CD4-positive, alpha-beta T cell treated with Interleukin-10 for 1 hour (primary cell): ENCODE measurements around the gene PHLPP2.
"Not testable (repeated sequence)": the region's sequence is repeated elsewhere in the genome, so short reads cannot be mapped to it uniquely, and the experiment has no call there.

Experiments used
- DNase-seq: peaks from one replicate; pipeline ENCODE4 v3.0.0-alpha.2; 2020

Gene PHLPP2

DNA sequence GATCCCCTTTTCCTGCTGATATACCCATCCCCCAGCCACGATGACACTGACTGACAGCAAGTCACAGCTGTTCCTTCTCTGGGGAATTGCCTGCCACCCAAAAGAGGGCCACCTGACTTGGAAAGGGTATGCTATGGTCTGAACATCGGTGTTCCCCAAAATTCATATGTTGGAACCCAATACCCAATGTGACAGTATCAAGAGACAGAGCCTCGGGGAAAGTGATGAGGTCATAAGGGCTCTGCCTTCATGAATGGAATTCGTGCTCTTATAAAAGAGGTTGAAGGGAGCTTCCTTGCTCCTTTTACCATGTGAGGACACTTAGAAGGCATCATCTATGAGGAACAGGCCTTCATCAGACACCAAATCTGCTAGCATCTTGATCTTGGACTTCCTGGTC lies 106.1 kb downstream of the PHLPP2 start:
- no peak for DNase-seq

DNA sequence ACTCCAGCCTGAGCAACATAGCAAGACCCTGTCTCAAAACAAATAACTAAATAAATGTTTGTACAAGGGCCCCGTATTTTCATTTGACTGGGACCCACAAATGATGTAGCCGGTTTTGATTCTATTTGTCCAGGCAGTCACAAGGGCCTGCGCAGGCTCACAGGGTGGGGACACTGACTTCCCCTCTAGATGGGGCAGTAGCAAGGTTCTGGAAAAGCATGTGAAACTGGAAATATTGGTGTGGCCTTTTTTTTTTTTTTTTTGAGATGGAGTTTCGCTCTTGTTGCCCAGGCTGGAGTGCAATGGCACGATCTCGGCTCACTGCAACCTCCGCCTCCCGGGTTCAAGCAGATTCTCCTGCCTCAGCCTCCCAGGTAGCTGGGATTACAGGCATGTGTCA lies 109.5 kb downstream of the PHLPP2 start:
- not testable (repeated sequence) for DNase-seq

DNA sequence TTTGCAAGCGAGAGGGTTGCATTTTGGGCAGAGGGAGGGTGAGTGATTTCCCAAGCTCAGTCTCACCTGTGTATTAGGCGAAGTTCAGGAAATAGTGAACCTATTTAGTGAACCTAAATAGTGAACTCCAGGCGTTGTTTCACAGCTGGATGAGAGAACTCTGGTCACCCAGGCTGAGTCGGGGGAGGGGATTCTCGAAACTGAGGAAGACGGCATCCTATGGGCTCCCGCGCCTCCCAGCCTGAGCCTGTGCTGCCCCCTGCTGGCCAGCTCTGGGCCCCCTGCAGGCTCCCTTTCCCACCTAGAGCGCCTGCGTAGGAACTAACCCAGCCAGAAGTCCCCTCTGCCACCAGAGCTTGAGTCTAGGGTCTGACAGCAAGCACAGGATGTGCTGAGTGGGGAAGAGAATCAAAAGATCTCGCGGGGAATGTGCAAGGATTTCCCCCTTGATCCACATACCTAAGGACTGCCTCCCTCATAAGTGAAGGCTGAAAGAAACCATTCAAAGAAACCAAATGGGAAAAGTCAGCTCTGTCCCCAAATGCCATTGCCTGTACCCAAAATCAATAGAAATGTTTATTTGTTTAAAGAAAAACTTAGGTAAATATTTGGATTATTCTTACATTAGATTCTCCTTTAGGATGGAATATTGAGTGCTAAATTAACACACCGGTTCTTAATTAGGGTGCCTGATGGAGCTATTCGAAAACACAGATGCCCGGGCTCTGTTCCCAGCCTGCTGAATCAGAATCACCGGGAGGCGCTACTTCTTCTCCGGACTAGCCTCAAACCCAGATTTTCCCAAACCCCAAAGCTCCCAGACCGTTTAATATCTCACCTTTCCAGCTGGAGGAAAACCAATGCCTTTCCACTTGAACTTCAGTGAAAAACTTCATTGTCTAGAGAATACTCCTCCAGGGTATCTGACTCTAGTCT lies 113.3 kb downstream of the PHLPP2 start:
- DNase-seq = peak; percentile 73

DNA sequence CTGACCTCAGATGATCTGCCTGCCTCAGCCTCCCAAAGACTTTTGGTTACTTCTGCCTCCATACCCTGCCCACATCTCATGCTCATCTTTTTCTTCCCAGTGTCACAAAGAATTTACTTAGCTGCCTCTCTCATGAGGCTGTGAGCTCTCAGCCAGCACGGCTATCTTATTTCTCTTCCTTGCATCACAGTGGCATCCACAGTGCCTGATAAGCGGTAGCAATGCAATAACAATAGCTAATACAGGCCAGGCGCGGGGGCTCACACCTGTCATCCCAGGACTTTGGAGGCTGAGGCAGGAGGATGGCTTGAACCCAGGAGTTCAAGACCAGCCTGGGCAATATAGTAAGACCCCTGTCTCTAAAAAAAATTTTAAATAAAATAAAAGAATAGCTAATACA lies 114.1 kb downstream of the PHLPP2 start:
- DNase-seq = no peak

DNA sequence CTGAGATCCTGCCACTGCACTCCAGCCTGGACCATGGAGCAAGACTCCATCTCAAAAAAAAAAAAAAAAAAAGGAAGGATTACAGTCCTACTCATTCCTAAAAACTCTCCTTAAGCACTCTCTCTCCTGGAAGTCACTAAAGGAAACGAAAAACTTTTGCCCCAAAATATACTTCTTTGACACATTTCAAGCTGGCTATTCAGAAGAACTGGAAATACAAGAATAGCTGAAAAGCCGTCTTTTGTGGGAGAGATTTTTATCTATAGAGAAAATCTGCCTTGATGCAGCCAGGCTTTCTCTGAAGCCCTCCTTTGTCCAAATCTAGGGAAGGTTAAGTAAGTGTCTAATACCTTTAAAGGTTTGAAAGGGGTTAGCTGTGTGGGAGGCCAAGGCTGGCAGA lies 115.4 kb downstream of the PHLPP2 start:
- DNase-seq = no peak

DNA sequence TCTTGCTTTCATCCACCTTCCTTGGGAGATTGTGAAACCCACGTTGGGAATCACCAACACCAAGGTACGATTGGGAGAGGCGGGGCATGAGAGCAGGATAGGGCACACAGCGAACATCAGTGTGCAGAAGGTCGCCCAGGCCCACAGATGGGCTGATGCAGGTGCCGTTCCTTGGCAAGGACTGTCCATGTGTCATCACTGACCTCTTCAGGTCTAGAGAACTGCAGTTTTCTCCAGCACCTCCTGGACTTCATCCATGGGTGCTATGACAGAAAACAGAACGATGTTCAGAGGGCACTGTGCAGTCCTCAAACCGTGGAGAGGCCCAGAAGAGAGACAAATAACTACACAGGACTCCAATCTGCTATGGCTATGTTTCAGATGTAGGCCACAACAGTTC lies 123.7 kb downstream of the PHLPP2 start:
- DNase-seq = no peak

DNA sequence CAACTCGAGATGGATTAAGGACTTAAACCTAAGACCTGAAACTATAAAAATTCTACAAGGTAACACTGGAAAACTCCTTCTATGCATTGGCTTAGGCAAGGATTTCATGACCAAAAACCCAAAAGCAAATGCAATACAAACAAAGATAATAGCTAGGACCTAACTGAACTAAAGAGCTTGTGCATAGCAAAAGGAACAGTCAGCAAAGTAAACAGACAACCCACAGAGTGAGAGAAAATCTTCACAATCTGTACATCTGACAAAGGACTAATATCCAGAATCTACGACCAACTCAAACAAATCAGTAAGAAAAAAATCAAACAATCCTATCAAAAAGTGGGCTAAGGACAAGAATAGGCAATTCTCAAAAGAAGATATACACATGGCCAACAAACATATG lies 126.1 kb downstream of the PHLPP2 start:
- not testable (repeated sequence) for DNase-seq

DNA sequence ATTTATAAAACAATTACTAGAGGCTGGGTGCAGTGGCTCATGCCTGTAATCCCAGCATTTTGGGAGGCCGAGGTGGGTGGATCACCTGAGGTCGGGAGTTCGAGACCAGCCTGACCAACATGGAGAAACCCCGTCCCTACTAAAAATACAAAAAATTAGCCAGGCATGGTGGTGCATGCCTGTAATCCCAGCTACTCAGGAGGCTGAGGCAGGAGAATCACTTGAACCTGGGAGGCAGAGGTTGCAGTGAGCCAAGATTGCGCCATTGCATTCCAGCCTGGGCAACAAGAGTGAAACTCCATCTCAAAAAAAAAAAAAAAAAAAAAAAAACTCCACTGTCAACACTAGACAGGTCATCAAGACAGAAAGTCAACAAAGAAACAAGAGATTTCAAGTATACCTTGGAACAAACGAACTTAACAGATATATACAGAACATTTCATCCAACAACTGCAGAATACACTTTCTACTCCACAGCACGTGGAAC lies 129.1 kb downstream of the PHLPP2 start:
- DNase-seq = not testable (repeated sequence)
